ENCODE measurements around the gene SLC4A4.

Gene SLC4A4

DNA sequence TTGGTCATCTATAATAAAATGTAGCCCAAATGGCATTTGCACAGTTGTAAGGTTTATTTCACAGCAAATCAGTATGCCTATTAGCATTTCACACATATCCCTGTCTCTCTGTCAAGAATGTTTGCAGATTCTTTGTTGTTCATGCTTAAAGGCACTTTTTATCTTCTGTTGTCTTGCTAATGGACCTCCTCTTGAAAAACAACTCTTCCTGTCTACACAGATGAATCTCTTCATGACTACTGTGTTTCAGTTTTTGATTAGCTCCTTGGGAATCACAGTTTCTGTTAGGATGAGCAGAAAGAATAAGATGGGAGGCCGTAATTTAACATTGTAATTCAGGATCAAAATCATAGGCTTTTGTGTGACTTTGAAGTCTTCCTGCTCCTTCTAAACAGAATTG lies 35.5 kb upstream of the SLC4A4 start:
- no peak overlapping the region for H3K27ac ChIP-seq (ENCODE audit: low read depth, low read length)
- H4K20me1 ChIP-seq (ENCODE audit: low read depth, low read length) = no peaks in the 10 kb centered on the region
- no peak overlapping the region for H2AFZ ChIP-seq (ENCODE audit: low read depth, low read length, severe bottlenecking)
- H3K79me2 ChIP-seq (ENCODE audit: insufficient read depth, low read length) = no peaks in the 10 kb centered on the region
- no peak overlapping the region for H3K4me3 ChIP-seq (ENCODE audit: insufficient read depth, low read length, poor library complexity, severe bottlenecking)
- H3K9me2 ChIP-seq (replicated peaks; ENCODE audit: insufficient read depth, low read length) = no peaks in the 10 kb centered on the region
- no peaks in the 10 kb centered on the region for H3K27me3 ChIP-seq (ENCODE audit: low read length)
- H3K36me3 ChIP-seq (ENCODE audit: low read length) = no peaks in the 10 kb centered on the region
- H3F3A ChIP-seq (ENCODE audit: insufficient read depth) = no peaks in the 10 kb centered on the region
- TF ChIP-seq, protein P1, sequence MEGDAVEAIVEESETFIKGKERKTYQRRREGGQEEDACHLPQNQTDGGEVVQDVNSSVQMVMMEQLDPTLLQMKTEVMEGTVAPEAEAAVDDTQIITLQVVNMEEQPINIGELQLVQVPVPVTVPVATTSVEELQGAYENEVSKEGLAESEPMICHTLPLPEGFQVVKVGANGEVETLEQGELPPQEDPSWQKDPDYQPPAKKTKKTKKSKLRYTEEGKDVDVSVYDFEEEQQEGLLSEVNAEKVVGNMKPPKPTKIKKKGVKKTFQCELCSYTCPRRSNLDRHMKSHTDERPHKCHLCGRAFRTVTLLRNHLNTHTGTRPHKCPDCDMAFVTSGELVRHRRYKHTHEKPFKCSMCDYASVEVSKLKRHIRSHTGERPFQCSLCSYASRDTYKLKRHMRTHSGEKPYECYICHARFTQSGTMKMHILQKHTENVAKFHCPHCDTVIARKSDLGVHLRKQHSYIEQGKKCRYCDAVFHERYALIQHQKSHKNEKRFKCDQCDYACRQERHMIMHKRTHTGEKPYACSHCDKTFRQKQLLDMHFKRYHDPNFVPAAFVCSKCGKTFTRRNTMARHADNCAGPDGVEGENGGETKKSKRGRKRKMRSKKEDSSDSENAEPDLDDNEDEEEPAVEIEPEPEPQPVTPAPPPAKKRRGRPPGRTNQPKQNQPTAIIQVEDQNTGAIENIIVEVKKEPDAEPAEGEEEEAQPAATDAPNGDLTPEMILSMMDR (IDR thresholded peaks at IDR 0.05; ENCODE audit: insufficient read depth, low read length, poor library complexity, severe bottlenecking) = no peak
- no peak for TF ChIP-seq EZH2phosphoT487 (conservative IDR thresholded peaks at IDR 0.05; ENCODE audit: low read length)
- H3K9me3 ChIP-seq (ENCODE audit: insufficient read depth, low read length) = no peaks in the 10 kb centered on the region
- no peak overlapping the region for H3K9ac ChIP-seq (ENCODE audit: low read length)
- H3K4me2 ChIP-seq (ENCODE audit: low read depth, low read length, poor library complexity, severe bottlenecking) = no peak overlapping the region

DNA sequence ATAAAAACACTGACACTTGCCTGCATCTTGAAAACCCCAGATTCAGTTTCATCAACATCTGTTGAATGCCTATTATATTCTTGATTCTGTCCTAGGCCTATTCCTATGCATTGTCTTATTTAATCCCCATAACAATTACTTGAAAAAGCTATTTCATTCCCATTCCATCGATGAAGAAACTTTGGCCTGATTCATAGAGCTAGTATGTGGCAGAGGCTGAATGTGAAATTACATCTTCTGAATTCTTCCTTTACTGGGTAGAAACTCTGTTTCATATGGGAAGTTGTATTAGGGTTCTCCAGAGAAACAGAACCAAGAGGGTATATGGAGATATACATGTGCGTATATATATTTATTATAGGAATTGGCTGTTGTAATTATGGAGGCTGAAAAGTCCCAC lies 35.0 kb upstream of the SLC4A4 start:
- H3K27ac ChIP-seq (ENCODE audit: low read depth, low read length) = no peak overlapping the region
- H2AFZ ChIP-seq (ENCODE audit: low read depth, low read length, severe bottlenecking) = no peak overlapping the region
- no peaks in the 10 kb centered on the region for H3K9me2 ChIP-seq (replicated peaks; ENCODE audit: insufficient read depth, low read length)
- H3K4me3 ChIP-seq (ENCODE audit: insufficient read depth, low read length, poor library complexity, severe bottlenecking) = no peak overlapping the region
- no peak overlapping the region for H3K4me2 ChIP-seq (ENCODE audit: low read depth, low read length, poor library complexity, severe bottlenecking)
- no peaks in the 10 kb centered on the region for H3K36me3 ChIP-seq (ENCODE audit: low read length)
- H3K79me2 ChIP-seq (ENCODE audit: insufficient read depth, low read length) = no peaks in the 10 kb centered on the region
- H3K9ac ChIP-seq (ENCODE audit: low read length) = no peak overlapping the region
- H3F3A ChIP-seq (ENCODE audit: insufficient read depth) = no peaks in the 10 kb centered on the region
- no peaks in the 10 kb centered on the region for H4K20me1 ChIP-seq (ENCODE audit: low read depth, low read length)
- no peaks in the 10 kb centered on the region for H3K9me3 ChIP-seq (ENCODE audit: insufficient read depth, low read length)
- TF ChIP-seq EZH2phosphoT487 (conservative IDR thresholded peaks at IDR 0.05; ENCODE audit: low read length) = no peak
- TF ChIP-seq, protein P1 (IDR thresholded peaks at IDR 0.05; ENCODE audit: insufficient read depth, low read length, poor library complexity, severe bottlenecking) = no peak
- no peaks in the 10 kb centered on the region for H3K27me3 ChIP-seq (ENCODE audit: low read length)

DNA sequence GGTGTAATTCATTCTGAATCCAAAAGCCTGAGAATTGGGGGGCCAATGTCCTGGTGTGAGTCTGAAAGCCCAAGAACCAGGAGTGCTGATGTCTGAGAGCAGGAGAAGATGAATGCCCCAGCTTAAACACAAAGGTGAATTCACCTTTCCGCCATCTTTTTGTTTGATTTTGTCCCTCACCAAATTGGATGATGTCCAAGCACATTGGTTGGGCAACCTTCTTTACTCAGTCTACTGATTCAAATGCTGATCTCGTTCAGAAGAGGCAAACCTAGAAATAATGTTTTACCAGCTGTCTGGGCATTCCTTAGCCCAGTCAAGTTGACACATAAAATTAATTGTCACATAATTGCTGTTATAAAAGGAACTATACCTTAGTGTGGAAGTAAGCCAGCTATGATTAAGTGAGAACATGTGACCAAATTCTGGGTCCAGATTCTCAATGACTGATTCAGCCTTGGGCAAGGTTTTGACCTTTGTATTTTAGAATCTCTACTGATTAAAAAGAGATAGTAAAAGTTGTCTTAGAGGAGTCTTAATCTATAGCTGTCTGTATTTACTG lies 34.5 kb upstream of the SLC4A4 start:
- H3K79me2 ChIP-seq (ENCODE audit: insufficient read depth, low read length) = no peaks in the 10 kb centered on the region
- H3K9me2 ChIP-seq (replicated peaks; ENCODE audit: insufficient read depth, low read length) = no peaks in the 10 kb centered on the region
- no peak overlapping the region for H3K4me2 ChIP-seq (ENCODE audit: low read depth, low read length, poor library complexity, severe bottlenecking)
- H4K20me1 ChIP-seq (ENCODE audit: low read depth, low read length) = no peaks in the 10 kb centered on the region
- H3K4me3 ChIP-seq (ENCODE audit: insufficient read depth, low read length, poor library complexity, severe bottlenecking) = no peak overlapping the region
- H3K9ac ChIP-seq (ENCODE audit: low read length) = no peak overlapping the region
- H2AFZ ChIP-seq (ENCODE audit: low read depth, low read length, severe bottlenecking) = no peak overlapping the region
- H3K9me3 ChIP-seq (ENCODE audit: insufficient read depth, low read length) = no peaks in the 10 kb centered on the region
- no peak overlapping the region for H3K27ac ChIP-seq (ENCODE audit: low read depth, low read length)
- no peaks in the 10 kb centered on the region for H3F3A ChIP-seq (ENCODE audit: insufficient read depth)
- H3K27me3 ChIP-seq (ENCODE audit: low read length) = no peaks in the 10 kb centered on the region
- no peak for TF ChIP-seq EZH2phosphoT487 (conservative IDR thresholded peaks at IDR 0.05; ENCODE audit: low read length)
- TF ChIP-seq, protein P1 (IDR thresholded peaks at IDR 0.05; ENCODE audit: insufficient read depth, low read length, poor library complexity, severe bottlenecking) = no peak
- no peaks in the 10 kb centered on the region for H3K36me3 ChIP-seq (ENCODE audit: low read length)
